HG02571 (cell line): ENCODE measurements around the gene MMP19.
"Not testable (repeated sequence)": the region's sequence is repeated elsewhere in the genome, so short reads cannot be mapped to it uniquely, and the experiment has no call there.

ENCODE experiments used
- ATAC-seq: cut with Tn5 transposase; IDR thresholded peaks from one replicate; pipeline ENCODE4 v1.9.1; 2021; ENCODE audit warnings: mild to moderate bottlenecking, moderate library complexity; ENCODE audit not compliant: unreplicated experiment

Gene MMP19

GRCh38 chr12:55844961-55845360 is 2.2 kb upstream of the MMP19 start:
- ATAC-seq, result no peak

DNA sequence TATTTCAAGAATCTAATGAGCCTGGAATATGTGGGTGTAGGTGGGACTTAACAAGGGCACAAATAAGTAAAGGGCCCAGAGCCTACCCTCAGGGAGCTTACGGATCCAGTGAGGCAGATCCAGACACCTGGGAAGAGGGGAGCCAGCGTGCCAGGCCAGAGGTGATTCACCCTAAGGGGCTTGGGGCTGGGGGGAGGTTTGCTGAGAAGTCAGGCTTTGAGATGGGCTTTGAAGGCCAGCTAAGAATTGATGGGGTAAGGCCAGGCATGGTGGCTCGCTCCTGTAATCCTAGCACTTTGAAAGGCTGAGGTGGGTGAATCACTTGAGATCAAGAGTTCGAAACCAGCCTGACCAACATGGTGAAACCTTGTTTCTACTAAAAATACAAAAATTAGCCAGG is 695 bp upstream of the MMP19 start:
- ATAC-seq, result no peak

DNA sequence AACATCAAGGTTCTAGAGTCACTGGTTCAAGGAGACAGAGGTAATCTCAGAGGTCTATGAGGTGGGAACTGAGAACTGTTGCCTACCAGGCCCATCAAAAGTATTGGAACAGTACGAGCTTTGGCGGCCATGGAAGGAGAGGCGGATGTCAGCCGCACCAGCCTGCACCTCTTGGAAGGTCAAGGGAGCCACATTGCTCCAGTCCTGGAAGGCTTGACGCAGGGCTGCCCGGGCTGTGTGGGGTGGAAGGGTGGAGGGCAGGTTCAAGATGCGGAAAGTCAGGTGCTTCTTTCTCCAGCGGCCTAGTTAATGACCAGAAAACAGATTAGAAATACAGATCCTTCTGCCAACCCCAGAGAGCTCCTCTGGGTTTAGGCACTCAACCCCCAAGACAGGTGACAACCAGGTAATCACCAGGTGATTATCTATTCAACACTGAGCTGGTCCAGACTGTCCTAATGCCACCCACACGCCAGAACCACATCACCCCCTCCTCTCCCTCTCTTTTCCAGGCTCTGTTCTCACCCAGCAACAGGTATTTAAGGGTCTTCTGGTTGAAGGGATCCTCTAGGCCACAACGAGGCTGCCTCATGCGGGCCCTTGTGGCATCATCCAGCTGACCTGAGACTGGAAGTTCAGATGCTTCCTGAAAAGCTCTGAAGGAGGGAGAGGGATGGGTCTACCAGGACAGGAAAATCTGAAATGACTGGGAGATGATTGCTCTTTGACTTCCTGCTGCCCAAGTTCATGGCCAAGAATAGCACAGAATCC is 2.0 kb downstream of the MMP19 start:
- ATAC-seq, result no peak

DNA sequence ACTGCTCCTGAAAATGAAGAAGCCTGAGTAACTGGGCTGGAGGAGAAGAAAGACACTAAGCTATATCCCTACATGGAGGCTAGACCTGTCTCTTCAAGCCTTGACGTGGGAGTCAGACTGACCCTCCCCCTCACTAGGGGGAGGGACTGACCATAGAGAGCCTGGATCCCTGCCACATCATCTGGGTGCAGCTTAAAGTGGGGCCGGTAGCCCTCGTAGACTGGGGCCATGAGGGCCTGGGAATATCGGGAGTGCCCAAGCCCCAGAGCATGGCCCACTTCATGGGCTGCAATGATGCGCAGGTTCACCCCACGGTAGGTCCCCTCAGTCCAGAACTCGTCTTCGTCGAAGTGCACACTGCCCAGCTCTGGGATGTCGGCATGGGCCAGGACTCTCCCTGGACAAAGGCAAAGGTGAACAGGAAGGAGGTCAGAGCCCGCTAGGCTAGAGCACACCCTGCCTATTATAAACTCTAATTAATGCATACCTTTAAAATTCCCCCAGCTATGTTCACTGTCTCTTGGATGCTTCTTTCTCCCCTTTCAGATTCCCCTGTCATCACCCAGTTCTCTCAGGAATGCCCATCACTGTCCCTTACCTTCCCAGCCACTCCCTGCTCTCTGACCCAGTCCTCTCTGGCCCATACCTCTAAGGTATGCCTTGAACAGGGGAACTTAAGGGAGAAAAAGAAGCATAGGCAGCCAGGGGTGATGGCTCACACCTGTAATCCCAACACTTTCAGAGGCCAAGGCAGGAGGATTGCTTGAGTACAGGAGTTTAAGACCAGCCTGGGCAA is 3.2 kb downstream of the MMP19 start:
- ATAC-seq, result no peak

DNA sequence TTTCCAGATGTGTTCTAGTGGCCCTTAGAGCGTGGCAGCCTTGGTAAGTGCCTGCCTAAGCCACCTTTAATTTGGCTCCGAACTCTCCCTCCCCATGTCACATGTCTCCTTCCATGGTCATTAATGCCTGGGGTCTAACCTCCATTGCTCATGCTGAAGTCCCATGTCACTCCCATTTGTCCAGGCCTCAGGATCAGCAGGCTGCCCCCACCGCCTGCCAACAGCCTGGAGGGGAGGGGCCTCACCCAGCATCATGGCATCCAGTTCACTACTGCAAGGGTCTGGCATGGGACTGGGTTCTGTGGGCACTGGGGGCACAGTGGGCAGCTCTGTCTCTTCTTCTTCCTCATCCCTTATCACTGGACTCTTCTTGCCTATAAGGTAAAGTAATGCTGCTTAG is 4.4 kb downstream of the MMP19 start:
- ATAC-seq, result no peak

GRCh38 chr12:55834400-55834799 is 8.3 kb downstream of the MMP19 start:
- not testable (repeated sequence) for ATAC-seq

DNA sequence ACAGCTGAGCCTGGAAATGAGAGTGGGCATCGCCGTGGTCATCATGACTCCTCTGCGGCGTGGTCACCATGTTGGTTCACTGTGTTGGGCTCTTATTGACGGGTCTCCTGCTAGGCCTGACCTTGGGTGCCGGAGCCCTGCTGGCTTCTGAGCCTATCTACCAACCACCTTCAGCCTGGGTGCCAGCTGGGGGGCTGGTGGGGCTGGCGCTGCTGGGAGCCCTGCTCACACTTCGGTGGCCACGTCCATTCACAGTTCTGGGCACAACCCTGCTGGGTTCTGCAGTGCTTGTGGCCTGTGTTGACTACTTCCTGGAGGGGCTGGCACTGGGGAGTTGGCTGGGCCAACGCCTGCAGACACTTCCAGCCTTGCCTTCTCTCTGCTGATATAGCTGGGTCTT is 9.7 kb downstream of the MMP19 start:
- ATAC-seq, result no peak

DNA sequence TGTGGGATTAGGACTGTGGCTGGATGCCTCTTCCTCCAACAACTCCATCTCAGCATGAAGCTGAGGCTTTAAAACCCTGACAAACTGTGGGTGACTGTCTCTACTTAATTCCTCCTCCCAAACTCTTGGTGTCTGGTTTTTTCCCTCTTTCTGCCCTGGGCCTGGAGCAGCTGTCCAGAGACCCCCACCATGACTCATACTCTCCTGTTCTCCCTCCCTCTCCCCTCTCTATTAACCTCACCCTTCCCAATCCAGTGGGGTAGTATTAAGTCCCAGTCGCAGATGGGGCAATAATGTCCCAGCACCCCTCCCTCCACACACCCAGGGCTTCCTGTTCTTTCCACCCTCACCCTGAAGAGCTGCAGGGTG is 11.3 kb downstream of the MMP19 start:
- no peak for ATAC-seq

DNA sequence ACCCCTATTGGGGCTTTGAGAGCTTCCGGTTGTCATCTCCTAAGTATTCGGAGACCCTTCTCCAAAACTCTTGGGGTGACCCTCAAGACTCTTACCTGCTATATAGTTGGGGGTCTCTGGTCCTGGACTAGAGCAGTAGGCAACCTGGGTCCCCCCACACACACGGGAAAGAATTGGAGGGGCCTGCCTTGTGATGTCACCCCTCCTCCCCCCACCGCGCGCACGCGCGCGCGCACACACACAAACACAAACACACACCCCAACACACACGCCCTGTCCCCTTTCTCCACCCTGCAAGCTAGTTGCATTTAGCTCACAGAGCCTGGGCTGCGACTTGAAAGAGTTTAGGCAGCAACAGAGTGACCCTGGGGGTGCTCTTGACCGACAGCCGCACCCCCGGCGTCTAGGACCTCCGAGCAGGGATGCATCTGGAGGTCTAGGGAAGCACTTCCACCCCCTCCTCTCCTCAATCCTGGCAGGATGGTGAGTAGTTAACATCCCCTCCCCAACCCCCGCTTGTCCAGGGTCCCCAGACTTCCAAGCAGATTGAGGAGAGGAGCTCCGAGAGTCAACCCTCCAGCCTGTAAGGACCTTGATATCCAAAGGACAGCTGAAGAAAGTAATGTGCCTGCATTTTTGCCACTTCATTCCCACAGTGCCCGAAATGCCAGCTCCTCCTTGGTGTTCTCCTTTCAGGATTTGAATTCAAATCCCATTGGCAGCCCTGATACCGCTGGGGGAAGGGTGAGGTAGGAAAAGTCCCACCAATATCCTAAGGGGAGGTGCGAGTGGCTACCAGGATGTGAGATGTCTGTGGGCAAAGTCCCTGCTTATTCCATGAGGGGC is 11.9 kb downstream of the MMP19 start:
- no peak for ATAC-seq

DNA sequence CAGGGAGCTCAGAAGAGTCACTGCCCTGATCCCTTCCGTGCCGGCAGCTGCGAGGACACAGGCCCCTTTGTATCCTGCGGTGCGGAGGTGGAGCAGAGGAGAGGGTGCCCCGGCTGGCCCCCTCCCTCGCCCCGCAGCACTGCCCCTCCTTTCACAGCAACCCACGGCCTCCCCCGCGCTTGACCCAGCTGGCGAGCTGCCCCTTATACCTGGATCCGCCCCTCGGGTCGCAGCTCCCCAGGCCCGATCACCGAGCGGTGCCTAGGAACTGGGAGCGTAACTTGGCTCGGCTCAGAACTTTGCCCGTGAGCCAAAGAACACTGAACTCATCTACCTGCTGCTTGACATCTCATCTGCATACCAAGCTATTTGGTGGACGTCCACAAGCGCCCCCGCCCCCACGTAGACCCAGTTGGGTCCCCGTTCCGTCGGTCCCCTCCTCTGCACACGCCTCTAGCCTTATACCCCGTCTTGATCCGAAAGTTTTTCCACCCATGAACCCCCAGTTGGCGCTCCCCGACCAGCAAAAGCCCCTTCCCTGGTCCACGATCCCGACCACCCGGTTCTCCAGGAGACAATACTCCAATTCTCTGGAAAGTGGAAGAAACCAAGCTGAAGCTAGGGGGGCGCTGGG is 12.7 kb downstream of the MMP19 start:
- ATAC-seq, result peak; percentile 15

DNA sequence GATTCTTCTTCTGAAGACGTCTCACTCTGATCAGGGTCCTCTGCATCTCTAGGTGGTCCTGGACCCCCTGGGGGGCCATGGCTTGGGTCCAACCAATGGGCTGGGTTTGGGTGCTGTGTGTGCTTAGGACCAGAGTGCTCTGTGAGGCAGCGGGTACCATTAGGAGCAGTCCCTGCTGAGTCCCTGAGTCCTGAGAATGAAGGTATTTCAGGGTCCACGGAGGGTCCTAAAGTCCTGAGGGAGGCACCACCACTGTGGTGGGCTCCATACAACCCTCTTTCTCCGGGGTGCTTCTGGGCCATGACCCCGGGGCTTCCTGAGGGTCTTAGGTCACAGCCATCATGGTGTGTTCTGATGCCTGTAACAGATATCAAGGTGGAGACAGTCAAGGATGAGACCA is 14.4 kb downstream of the MMP19 start:
- ATAC-seq, result no peak

GRCh38 chr12:55827806-55828205 is 14.9 kb downstream of the MMP19 start:
- no peak for ATAC-seq

DNA sequence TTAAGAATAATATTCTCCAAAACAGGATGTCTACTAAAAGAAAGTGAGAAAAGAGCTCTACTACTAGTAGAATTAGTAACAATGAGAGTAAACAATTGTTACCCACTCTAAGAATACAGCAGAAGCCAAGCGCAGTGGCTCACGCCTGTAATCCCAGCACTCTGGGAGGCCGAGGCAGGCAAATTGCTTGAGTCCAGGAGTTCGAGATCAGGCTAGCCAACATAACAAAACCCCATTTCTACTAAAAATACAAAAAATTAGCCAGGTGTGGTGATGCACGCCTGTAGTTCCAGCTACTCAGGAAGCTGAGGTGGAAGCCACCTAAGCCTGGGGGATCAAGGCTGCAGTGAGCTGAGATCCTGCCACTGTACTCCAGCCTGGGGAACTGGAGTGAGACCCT is 18.0 kb downstream of the MMP19 start:
- no peak for ATAC-seq

DNA sequence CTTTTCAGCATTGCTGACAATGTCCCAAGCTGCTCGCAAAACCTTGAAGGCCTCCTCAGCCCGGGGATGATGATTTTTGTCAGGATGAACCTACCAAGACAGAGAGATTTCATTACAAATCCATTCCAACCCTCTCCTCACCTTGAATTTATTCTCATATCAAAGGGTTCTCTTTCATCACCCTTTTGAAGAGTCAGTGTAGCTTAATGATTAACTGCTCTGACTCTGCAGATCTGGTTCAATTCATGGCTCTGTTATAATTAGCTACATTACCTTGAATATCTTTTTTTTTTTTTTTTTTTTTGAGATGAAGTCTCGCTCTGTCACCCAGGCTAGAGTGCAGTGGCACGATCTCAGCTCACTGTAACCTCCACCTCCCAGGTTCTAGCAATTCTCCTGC is 19.3 kb downstream of the MMP19 start:
- ATAC-seq, result no peak

DNA sequence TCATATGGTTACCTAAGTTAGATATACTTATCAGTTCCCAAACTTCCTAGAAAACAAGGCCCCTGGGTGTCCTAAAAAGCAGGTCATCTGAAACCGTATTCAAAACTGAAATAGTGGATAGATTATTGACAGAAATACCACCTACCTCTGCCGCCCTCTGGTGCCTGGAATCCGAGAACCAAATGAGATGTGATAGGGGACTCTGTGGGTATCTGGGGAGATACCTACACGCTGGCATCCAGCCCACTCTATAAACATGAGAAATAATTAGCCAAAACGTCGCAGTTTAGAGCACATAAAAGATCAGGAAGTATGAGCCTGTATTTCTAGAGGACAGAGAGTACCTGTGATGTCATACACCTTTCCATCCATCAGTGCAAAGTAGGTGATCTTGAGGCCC is 20.5 kb downstream of the MMP19 start:
- no peak for ATAC-seq

DNA sequence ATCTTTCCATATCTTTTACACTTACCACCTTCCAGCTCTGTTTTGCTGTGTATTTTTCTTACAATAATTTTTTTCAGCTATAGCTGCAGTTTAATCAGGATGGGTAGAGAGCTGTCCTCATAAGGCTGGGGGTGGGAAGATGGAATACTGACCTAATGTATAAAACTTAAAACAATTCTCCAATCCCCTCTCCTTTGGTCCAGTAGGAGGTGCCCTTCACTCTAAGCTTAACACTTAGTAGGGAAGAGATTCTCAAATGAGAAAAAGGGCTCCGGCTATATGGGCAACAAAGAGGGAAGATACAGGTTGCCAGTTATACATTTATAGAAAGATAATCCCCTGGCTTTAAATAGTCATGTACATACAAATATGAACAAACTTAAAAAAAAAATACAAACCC is 22.1 kb downstream of the MMP19 start:
- ATAC-seq, result no peak

DNA sequence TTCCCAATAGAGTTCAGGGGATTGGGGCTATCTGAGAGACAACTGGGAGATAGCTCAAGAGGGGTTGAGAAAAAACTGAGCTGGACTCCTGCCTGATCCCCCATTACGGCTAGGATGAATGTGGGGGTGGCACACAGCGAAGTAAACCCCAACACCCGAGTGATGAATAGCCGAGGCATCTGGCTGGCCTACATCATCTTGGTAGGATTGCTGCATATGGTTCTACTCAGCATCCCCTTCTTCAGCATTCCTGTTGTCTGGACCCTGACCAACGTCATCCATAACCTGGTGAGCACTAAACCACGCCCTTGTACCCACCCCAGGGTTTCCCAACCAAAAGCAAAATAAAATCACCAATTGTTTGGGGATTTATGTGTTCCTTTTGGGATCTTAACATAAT is 23.9 kb downstream of the MMP19 start:
- ATAC-seq, result no peak

DNA sequence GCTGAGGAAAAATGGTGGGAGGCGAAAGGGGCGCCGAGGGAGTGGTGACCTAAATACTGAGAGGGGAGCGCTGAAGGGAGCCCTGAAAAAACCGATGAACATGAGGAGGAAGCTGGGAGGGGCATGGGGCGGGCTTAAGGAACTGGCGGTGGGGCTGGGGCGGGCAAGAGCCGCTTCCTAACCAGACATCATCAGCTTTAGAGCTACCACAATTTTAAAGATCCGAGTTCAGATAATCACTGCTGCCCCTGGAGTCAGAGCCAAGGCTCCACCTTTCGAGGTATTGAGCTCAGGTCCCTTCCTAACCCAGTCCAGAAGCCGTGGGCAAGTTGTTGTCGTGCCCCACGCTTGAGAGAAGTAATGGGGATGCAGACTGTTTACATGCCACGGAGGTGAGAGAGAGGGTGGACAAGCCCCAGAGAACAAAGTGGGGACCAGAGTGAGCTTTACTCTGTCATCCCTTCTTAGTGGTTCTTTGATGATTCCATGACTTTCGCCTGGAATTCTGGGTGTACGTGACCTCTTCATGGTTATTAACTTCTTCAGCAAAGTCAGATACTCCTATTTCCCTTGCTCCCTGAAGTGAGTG is 24.5 kb downstream of the MMP19 start:
- ATAC-seq, result peak; percentile 19

GRCh38 chr12:55817345-55818139 is 25.2 kb downstream of the MMP19 start, which contains the start of the genes ORMDL2 and SARNP:
TSS of gene ORMDL2 (plus strand) at chr12:55818041. CDS start at chr12:55819000, 959 bp downstream.
TSS of gene SARNP (minus strand) at chr12:55817724. CDS start at chr12:55817701, 23 bp downstream.
- peak; percentile 97 for ATAC-seq

GRCh38 chr12:55816881-55817344 is 25.8 kb downstream of the MMP19 start:
- no peak for ATAC-seq
